IMR-90 (cell line): ENCODE data around the gene GYS1. TPM values are rescaled to one million over a fixed set of nuclear protein-coding genes. Genes with fewer than 3 reads are reported as not detected.
A peak's percentile ranks its signal among the peaks of the same experiment; 100 is the strongest.

Experiments
- ATAC-seq: fragments of 200-7000 bp; cut with Tn5 transposase; 2 replicates; pipeline ENCODE4 v1.9.1; 2020; ENCODE audit warnings: low read depth, mild to moderate bottlenecking, moderate library complexity
- BruUV-seq: library from RNA; stranded (reverse); fragments of 400-500 nt; replicated peaks from 2 replicates; lab custom pipeline; 2021; lab: Mats Ljungman, UMichigan
- CTCF ChIA-PET: fragments of 300-600 bp; formaldehyde crosslinking; extraction: SDS; loops from one replicate; lab custom pipeline; 2021; ENCODE audit warnings: antibody characterized with exemption; lab: Yijun Ruan, JAX
- POLR2A ChIA-PET: fragments of 300-600 bp; sonication (Branson Sonifier 250); formaldehyde crosslinking; loops from one replicate; lab custom pipeline; 2022; ENCODE audit warnings: antibody characterized with exemption; ENCODE audit not compliant: unreplicated experiment; lab: Charles Lee
- DNase-seq: peaks from one replicate; pipeline ENCODE4 v3.0.0; 2013
- H2AFZ ChIP-seq: replicated peaks from 2 replicates; pipeline ENCODE3; 2013; ENCODE audit warnings: low read length, mild to moderate bottlenecking; ENCODE audit not compliant: poor library complexity
- H2AK5ac ChIP-seq: 2 replicates; pipeline ENCODE4 v1.6.1; 2013; ENCODE audit warnings: low read depth, low read length, inconsistent platforms
- H2AK9ac ChIP-seq: replicated peaks from 2 replicates; pipeline ENCODE3; 2013; ENCODE audit warnings: mild to moderate bottlenecking, low read depth, low read length, moderate library complexity; ENCODE audit not compliant: poor library complexity
- H2BK120ac ChIP-seq: 2 replicates; pipeline ENCODE4 v1.6.1; 2013; ENCODE audit warnings: low read depth, low read length, inconsistent platforms
- H2BK15ac ChIP-seq: 3 replicates; pipeline ENCODE4 v1.6.1; 2013; ENCODE audit warnings: low read depth, low read length, inconsistent platforms
- H2BK20ac ChIP-seq: 2 replicates; pipeline ENCODE4 v1.6.1; 2013; ENCODE audit warnings: low read depth, mild to moderate bottlenecking, inconsistent platforms, low read length, moderate library complexity
- H2BK5ac ChIP-seq: 2 replicates; pipeline ENCODE4 v1.6.1; 2013; ENCODE audit warnings: mild to moderate bottlenecking, low read depth, low read length, inconsistent platforms; ENCODE audit not compliant: poor library complexity, severe bottlenecking
- H3K14ac ChIP-seq: replicated peaks from 2 replicates; pipeline ENCODE4 v1.6.1; 2013; ENCODE audit warnings: low read depth, low read length, inconsistent platforms
- H3K18ac ChIP-seq: 2 replicates; pipeline ENCODE4 v1.6.1; 2013; ENCODE audit warnings: low read depth, low read length, control low read depth
- H3K23ac ChIP-seq: 2 replicates; pipeline ENCODE4 v1.6.1; 2013; ENCODE audit warnings: low read depth, low read length, inconsistent platforms
- H3K27ac ChIP-seq: 2 replicates; pipeline ENCODE4 v1.5.1; 2013; ENCODE audit warnings: mild to moderate bottlenecking, control low read depth, low read length; ENCODE audit not compliant: insufficient read depth
- H3K27me3 ChIP-seq: 2 replicates; pipeline ENCODE4 v1.6.1; 2013; ENCODE audit warnings: low read length; ENCODE audit not compliant: control insufficient read depth, insufficient read depth
- H3K36me3 ChIP-seq: 2 replicates; pipeline ENCODE4 v1.6.1; 2013; ENCODE audit warnings: low read length, mixed read lengths; ENCODE audit not compliant: control insufficient read depth, insufficient read depth
- H3K4ac ChIP-seq: 2 replicates; pipeline ENCODE4 v1.6.1; 2013; ENCODE audit warnings: low read depth, low read length, inconsistent platforms
- H3K4me1 ChIP-seq: 2 replicates; pipeline ENCODE4 v1.6.1; 2013; ENCODE audit warnings: low read length, mixed read lengths; ENCODE audit not compliant: control insufficient read depth, insufficient read depth
- H3K4me2 ChIP-seq: 2 replicates; pipeline ENCODE4 v1.6.1; 2013; ENCODE audit warnings: low read depth, mild to moderate bottlenecking, control low read depth, low read length, moderate library complexity
- H3K4me3 ChIP-seq: 2 replicates; pipeline ENCODE4 v1.5.1; 2013; ENCODE audit warnings: low read depth, mild to moderate bottlenecking, control low read depth, low read length, moderate library complexity; ENCODE audit not compliant: insufficient read depth
- H3K56ac ChIP-seq: 2 replicates; pipeline ENCODE4 v1.6.1; 2013; ENCODE audit warnings: low read length, inconsistent platforms; ENCODE audit not compliant: insufficient read depth; ENCODE audit errors: extremely low read depth
- H3K79me1 ChIP-seq, 2 experiments: 2 replicates each; pipeline ENCODE4 v1.6.1; 2013; ENCODE audit warnings: low read length in 2 of 2, inconsistent platforms in 1 of 2, low read depth in 1 of 2
- H3K9ac ChIP-seq: 2 replicates; pipeline ENCODE4 v1.6.1; 2013; ENCODE audit warnings: low read depth, low read length, control low read depth
- H3K9me1 ChIP-seq: 2 replicates; pipeline ENCODE4 v1.6.1; 2013; ENCODE audit warnings: low read length, inconsistent platforms; ENCODE audit not compliant: insufficient read depth
- H3K9me3 ChIP-seq: 2 replicates; pipeline ENCODE4 v1.6.1; 2013; ENCODE audit warnings: low read length; ENCODE audit not compliant: control insufficient read depth, insufficient read depth
- H4K20me1 ChIP-seq: 2 replicates; pipeline ENCODE4 v1.6.1; 2013; ENCODE audit warnings: low read length, inconsistent platforms; ENCODE audit not compliant: insufficient read depth
- H4K5ac ChIP-seq: 2 replicates; pipeline ENCODE4 v1.6.1; 2013; ENCODE audit warnings: mild to moderate bottlenecking, low read depth, low read length, control low read depth
- H4K8ac ChIP-seq, 2 experiments: 2 replicates each; pipeline ENCODE4 v1.6.1; 2013; ENCODE audit warnings: low read depth in 2 of 2, low read length in 2 of 2, control low read depth in 1 of 2, inconsistent platforms in 1 of 2
- H4K91ac ChIP-seq: 2 replicates; pipeline ENCODE4 v1.6.1; 2013; ENCODE audit warnings: low read depth, low read length, inconsistent platforms; ENCODE audit not compliant: insufficient read depth
- BHLHE40 ChIP-seq: fragments of 150-350 bp; IDR thresholded peaks from 2 replicates; pipeline ENCODE4 v1.6.1; 2016; ENCODE audit warnings: mild to moderate bottlenecking, low read depth, low read length
- CEBPB ChIP-seq: IDR thresholded peaks from 2 replicates; pipeline ENCODE4 v1.6.1; 2012; ENCODE audit warnings: low read depth, low read length, improper control_type of control experiment
- FOS ChIP-seq: fragments of 150-350 bp; IDR thresholded peaks from 2 replicates; pipeline ENCODE4 v1.6.1; 2016; ENCODE audit warnings: low read depth, low read length
- MAFK ChIP-seq: IDR thresholded peaks from 2 replicates; pipeline ENCODE4 v1.6.1; 2012; ENCODE audit warnings: low read depth, low read length, improper control_type of control experiment
- MAZ ChIP-seq: IDR thresholded peaks from 2 replicates; pipeline ENCODE4 v1.6.1; 2012; ENCODE audit warnings: low read depth, mild to moderate bottlenecking, low read length, improper control_type of control experiment, moderate library complexity, borderline replicate concordance
- NFE2L2 ChIP-seq: fragments of 150-350 bp; IDR thresholded peaks from 2 replicates; pipeline ENCODE4 v1.6.1; 2016; ENCODE audit warnings: low read depth, mild to moderate bottlenecking, low read length
- RAD21 ChIP-seq: IDR thresholded peaks from 2 replicates; pipeline ENCODE4 v1.6.1; 2012; ENCODE audit warnings: low read length, improper control_type of control experiment
- RCOR1 ChIP-seq: IDR thresholded peaks from 2 replicates; pipeline ENCODE4 v1.6.1; 2012; ENCODE audit warnings: mild to moderate bottlenecking, low read length, improper control_type of control experiment; ENCODE audit not compliant: insufficient replicate concordance
- RFX5 ChIP-seq: IDR thresholded peaks from 2 replicates; pipeline ENCODE4 v1.8.0; 2012; ENCODE audit warnings: low read depth, mild to moderate bottlenecking, low read length, moderate library complexity
- SMC3 ChIP-seq: fragments of 150-350 bp; IDR thresholded peaks from 2 replicates; pipeline ENCODE4 v1.6.1; 2016; ENCODE audit warnings: low read depth, mild to moderate bottlenecking, antibody characterized with exemption, low read length, moderate library complexity
- WGBS, 2 experiments: methylation state at CpG; one replicate each; pipeline versions ENCODE4 v1.1.5 to v1.1.7; 2013; ENCODE audit warnings: missing lambda C conversion rate in 2 of 2; ENCODE audit not compliant: insufficient read length in 1 of 2; ENCODE audit errors: extremely low coverage in 2 of 2; 5-methylcytosine and 5-hydroxymethylcytosine counted together
- dilution Hi-C: fragments of 300-500 bp; cut with HindIII; formaldehyde crosslinking; loops from one replicate; pipeline ENCODE4 v1.14.3; 2018; ENCODE audit warnings: low sequenced_read_pairs; ENCODE audit not compliant: unreplicated experiment
- in situ Hi-C: fragments of 300-500 bp; cut with MboI; formaldehyde crosslinking; loops from 3 replicates; pipeline ENCODE4 v1.14.3; 2019; ENCODE audit warnings: low sequenced_read_pairs, inconsistent platforms, mixed read lengths
- intact Hi-C: fragments of 100-400 bp; cut with micrococcal nuclease; formaldehyde crosslinking; loops from 2 replicates; pipeline ENCODE4 v1.10.0; 2022
- polyA plus RNA-seq, 3 experiments: library from polyadenylated mRNA; depleted of rRNA; stranded (reverse); fragments of >200 nt; gene quantifications; 2 replicates each; pipeline ENCODE4 v1.2.3, GENCODE V29; 2012; ENCODE audit warnings: low replicate concordance in 1 of 3
- total RNA-seq: library from RNA; depleted of rRNA; stranded (reverse); fragments of >200 nt; gene quantifications from 2 replicates; pipeline ENCODE4 v1.2.3, GENCODE V29; 2012
- TF ChIP-seq, protein P1 (sequence below): conservative IDR thresholded peaks from 2 replicates; pipeline ENCODE4 v1.5.1; 2012; ENCODE audit warnings: mild to moderate bottlenecking, low read depth, low read length, improper control_type of control experiment

GYS1 gene
- total and polyA plus RNA-seq, 2 of the 4 experiments (the other 2 are of a cell fraction) = 38.7 to 72.2 TPM

DNA sequence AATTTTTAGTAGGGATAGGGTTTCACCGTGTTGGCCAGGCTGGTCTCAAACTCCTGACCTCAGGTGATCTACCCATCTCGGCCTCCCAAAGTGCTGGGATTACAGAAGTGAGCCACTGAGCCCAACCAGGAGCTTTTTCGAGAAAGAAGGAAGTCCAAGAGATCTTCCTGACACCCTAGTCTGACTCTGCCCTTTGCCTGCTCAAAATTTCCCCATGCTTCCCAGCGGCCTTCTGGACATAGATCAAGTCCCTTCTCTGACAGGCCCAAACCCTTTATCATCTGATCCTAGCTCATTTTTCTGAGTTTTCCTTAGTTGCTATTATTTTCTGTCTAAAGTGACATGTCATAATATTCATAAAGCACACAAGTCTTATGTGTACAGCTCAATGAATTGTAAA, 40.0 kb downstream of the GYS1 start (continued):
- TF ChIP-seq, protein P1, sequence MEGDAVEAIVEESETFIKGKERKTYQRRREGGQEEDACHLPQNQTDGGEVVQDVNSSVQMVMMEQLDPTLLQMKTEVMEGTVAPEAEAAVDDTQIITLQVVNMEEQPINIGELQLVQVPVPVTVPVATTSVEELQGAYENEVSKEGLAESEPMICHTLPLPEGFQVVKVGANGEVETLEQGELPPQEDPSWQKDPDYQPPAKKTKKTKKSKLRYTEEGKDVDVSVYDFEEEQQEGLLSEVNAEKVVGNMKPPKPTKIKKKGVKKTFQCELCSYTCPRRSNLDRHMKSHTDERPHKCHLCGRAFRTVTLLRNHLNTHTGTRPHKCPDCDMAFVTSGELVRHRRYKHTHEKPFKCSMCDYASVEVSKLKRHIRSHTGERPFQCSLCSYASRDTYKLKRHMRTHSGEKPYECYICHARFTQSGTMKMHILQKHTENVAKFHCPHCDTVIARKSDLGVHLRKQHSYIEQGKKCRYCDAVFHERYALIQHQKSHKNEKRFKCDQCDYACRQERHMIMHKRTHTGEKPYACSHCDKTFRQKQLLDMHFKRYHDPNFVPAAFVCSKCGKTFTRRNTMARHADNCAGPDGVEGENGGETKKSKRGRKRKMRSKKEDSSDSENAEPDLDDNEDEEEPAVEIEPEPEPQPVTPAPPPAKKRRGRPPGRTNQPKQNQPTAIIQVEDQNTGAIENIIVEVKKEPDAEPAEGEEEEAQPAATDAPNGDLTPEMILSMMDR = no peak

DNA sequence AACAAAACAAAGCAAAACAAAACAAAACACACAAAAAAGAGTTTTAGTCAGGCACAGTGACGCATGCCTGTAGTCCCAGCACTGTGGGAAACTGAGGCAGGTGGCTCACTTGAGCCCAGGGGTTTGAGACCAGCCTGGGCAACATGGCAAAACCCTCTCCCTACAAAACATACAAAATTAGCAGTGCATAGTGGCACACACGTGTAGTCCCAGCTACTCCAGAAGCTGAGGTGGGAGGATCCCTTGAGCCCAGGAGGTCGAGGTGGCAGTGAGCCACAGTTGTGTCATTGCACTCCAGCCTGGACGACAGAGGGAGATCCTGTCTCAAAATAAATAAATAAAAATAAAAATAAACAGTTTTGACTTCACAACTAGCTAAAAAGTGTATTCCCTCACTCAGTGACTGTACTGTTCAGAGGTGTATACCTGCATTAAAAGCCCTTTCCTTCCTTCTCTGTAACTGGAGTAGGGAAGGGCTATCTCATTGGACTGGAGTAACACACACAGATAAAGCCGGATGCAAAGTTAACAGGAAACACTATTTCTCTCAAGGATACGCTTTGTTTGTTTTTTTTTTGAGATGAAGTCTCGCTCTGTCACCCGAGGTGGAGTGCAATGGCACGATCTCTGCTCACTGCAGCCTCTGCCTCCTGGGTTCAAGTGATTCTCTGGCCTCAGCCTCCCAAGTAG, 42.1 kb downstream of the GYS1 start:
- H3K79me1 ChIP-seq = peaks cover 9 to 12% of the 10 kb centered on the region in 2 experiments; a peak in 3 of 4 replicates
- DNase-seq = no peak
- no peaks in the 10 kb centered on the region; the same call in 1 of the 2 replicates for H3K36me3 ChIP-seq
- H4K20me1 ChIP-seq = no peaks in the 10 kb centered on the region
- H3K27ac ChIP-seq = no peak overlapping the region
- H3K9me3 ChIP-seq = peaks cover 5% of the 10 kb centered on the region; the same call in 1 of the 2 replicates
- H3K4ac ChIP-seq = no peak overlapping the region
- intact Hi-C loops = no loop called here
- H3K23ac ChIP-seq = no peak overlapping the region
- H2AK9ac ChIP-seq = no peak overlapping the region
- H3K14ac ChIP-seq = 0 out of 2 replicates have a peak overlapping the region, but pooled peaks have one; percentile 37
- H3K4me3 ChIP-seq = no peak overlapping the region
- H3K4me2 ChIP-seq = peak overlapping the region; percentile 10; the same call in 1 of the 2 replicates
- 40% methylated on average over 2 of the region's 9 CpGs; no CpG with 5 or more reads in 1 of the 2 experiments for WGBS, 2 experiments
- no peak overlapping the region for H2AFZ ChIP-seq
- H2BK20ac ChIP-seq = no peak overlapping the region
- no peak overlapping the region for H2BK15ac ChIP-seq
- POLR2A ChIA-PET = no interaction called here
- dilution Hi-C loops = no loop called here
- in situ Hi-C loops = no loop called here
- no TSS peak for BruUV-seq
- H4K91ac ChIP-seq = no peak overlapping the region
- no peak overlapping the region for H3K56ac ChIP-seq
- H3K27me3 ChIP-seq = no peaks in the 10 kb centered on the region
- CTCF ChIA-PET = interaction anchor here (0.5 to 2.4 kb wide), 2 partner anchors 20 to 21 kb away, joined by 3 to 8 read pairs; no protein-coding TSS in a partner anchor
- H3K9ac ChIP-seq = no peak overlapping the region
- H2BK120ac ChIP-seq = no peak overlapping the region
- ATAC-seq = no peak
- H3K18ac ChIP-seq = no peak overlapping the region
- H3K9me1 ChIP-seq = 0 out of 2 replicates have a peak, but pooled peaks cover 6% of the 10 kb centered on the region
- no peak overlapping the region for H2AK5ac ChIP-seq
- no peak overlapping the region for H4K5ac ChIP-seq
- H3K4me1 ChIP-seq = peaks cover 5% of the 10 kb centered on the region; the same call in 1 of the 2 replicates
- H2BK5ac ChIP-seq = no peak overlapping the region
- H4K8ac ChIP-seq = 0 out of 4 replicates have a peak overlapping the region, but pooled peaks of 1 of the 2 experiments have one; percentile 5
- TF ChIP-seq SMC3 (no peak), FOS (no peak), MAZ (no peak), BHLHE40 (no peak), RFX5 (no peak), MAFK (no peak), CEBPB (no peak), RCOR1 (no peak), RAD21 (no peak), NFE2L2 (no peak)
- TF ChIP-seq, protein P1 = no peak
